ENCODE results near the gene TEN1. TPM values are rescaled to one million over a fixed set of nuclear protein-coding genes. Genes with fewer than 3 reads are reported as not detected.

TEN1 gene
- total RNA-seq, 2 donors from 2014 or later = 11.1 to 12.7 TPM

GRCh38 chr17:76003915-76004314 is 24.9 kb downstream of the TEN1 start:
- intact Hi-C loops (cut with DNase I) = no loop called here
- DNase-seq (ENCODE audit: low spot score) = no peak

- intact Hi-C loops (cut with DNase I) = loop anchor here (5.0 kb wide), 1 partner anchor 98 kb away; no protein-coding TSS in a partner anchor
Observed at GRCh38 chr17:76004750-76005262, 25.8 kb downstream of the TEN1 start.

GRCh38 chr17:76005263-76006149 is 26.5 kb downstream of the TEN1 start:
- DNase-seq (ENCODE audit: low spot score) = no peak
- intact Hi-C loops (cut with DNase I) = loop anchor here (5.0 kb wide), 1 partner anchor 98 kb away; no protein-coding TSS in a partner anchor

More at GRCh38 chr17:76004750-76005262, 25.8 kb downstream of the TEN1 start:
- no peak for DNase-seq (ENCODE audit: low spot score)

GRCh38 chr17:76007131-76007849 is 28.2 kb downstream of the TEN1 start:
- intact Hi-C loops (cut with DNase I) = loop anchor here (5.0 kb wide), 1 partner anchor 100 kb away; no protein-coding TSS in a partner anchor
- no peak for DNase-seq (ENCODE audit: low spot score)

GRCh38 chr17:76007850-76008165 is 28.8 kb downstream of the TEN1 start:
- intact Hi-C loops (cut with DNase I) = loop anchor here (5.0 kb wide), 1 partner anchor 101 kb away; no protein-coding TSS in a partner anchor
- no peak for DNase-seq (ENCODE audit: low spot score)

GRCh38 chr17:76008208-76008607 is 29.2 kb downstream of the TEN1 start:
- no peak for DNase-seq (ENCODE audit: low spot score)
- intact Hi-C loops (cut with DNase I) = loop anchor here (5.0 kb wide), 1 partner anchor 101 kb away; no protein-coding TSS in a partner anchor

GRCh38 chr17:76008630-76009425 is 29.8 kb downstream of the TEN1 start:
- DNase-seq (ENCODE audit: low spot score) = no peak
- intact Hi-C loops (cut with DNase I) = loop anchor here (5.0 kb wide), 1 partner anchor 102 kb away; no protein-coding TSS in a partner anchor

GRCh38 chr17:76009447-76009846 is 30.4 kb downstream of the TEN1 start:
- no peak for DNase-seq (ENCODE audit: low spot score)
- intact Hi-C loops (cut with DNase I) = loop anchor here (5.0 kb wide), 1 partner anchor 102 kb away; no protein-coding TSS in a partner anchor

GRCh38 chr17:76009969-76010661 is 31.1 kb downstream of the TEN1 start:
- no peak for DNase-seq (ENCODE audit: low spot score)
- intact Hi-C loops (cut with DNase I) = loop anchor here (5.0 to 10.0 kb wide), 3 partner anchors 103 to 275 kb away; no protein-coding TSS in a partner anchor

GRCh38 chr17:76011951-76012350 is 32.9 kb downstream of the TEN1 start:
- intact Hi-C loops (cut with DNase I) = loop anchor here (5.0 to 10.0 kb wide), 2 partner anchors 270 to 273 kb away; no protein-coding TSS in a partner anchor
- DNase-seq (ENCODE audit: low spot score) = no peak

- intact Hi-C loops (cut with DNase I) = loop anchor here (5.0 to 10.0 kb wide), 2 partner anchors 269 to 271 kb away; no protein-coding TSS in a partner anchor
- no peak for DNase-seq (ENCODE audit: low spot score)
Observed at GRCh38 chr17:76013377-76013932, 34.4 kb downstream of the TEN1 start.

- no peak for DNase-seq (ENCODE audit: low spot score)
- intact Hi-C loops (cut with DNase I) = loop anchor here (5.0 to 10.0 kb wide), 2 partner anchors 268 to 270 kb away; no protein-coding TSS in a partner anchor
Observed at GRCh38 chr17:76014100-76014924, 35.3 kb downstream of the TEN1 start.

- intact Hi-C loops (cut with DNase I) = loop anchor here (5.0 to 10.0 kb wide), 2 partner anchors 267 to 270 kb away; no protein-coding TSS in a partner anchor
- no peak for DNase-seq (ENCODE audit: low spot score)
Observed at GRCh38 chr17:76014925-76015261, 35.9 kb downstream of the TEN1 start.

GRCh38 chr17:76017481-76018339 is 38.7 kb downstream of the TEN1 start:
- no peak for DNase-seq (ENCODE audit: low spot score)
- intact Hi-C loops (cut with DNase I) = loop anchor here in 1 of 2 donors (10.0 kb wide), 1 partner anchor 267 kb away; no protein-coding TSS in a partner anchor

GRCh38 chr17:76018340-76018680 is 39.3 kb downstream of the TEN1 start:
- no peak for DNase-seq (ENCODE audit: low spot score)
- intact Hi-C loops (cut with DNase I) = loop anchor here in 1 of 2 donors (10.0 kb wide), 1 partner anchor 266 kb away; no protein-coding TSS in a partner anchor

GRCh38 chr17:76018801-76019200 is 39.8 kb downstream of the TEN1 start:
- no peak for DNase-seq (ENCODE audit: low spot score)
- intact Hi-C loops (cut with DNase I) = loop anchor here in 1 of 2 donors (10.0 kb wide), 1 partner anchor 266 kb away; no protein-coding TSS in a partner anchor
